Heart left ventricle (tissue), 16 donors: Measurements from ENCODE around the gene GADD45A. TPM values are rescaled to one million over a fixed set of nuclear protein-coding genes. Genes with fewer than 3 reads are reported as not detected.
A peak's percentile ranks its signal among the peaks of the same experiment; 100 is the strongest.

Experiments
- ATAC-seq, 4 donors: fragments of 200-7000 bp; cut with Tn5 transposase; one replicate each; pipeline ENCODE4 v1.9.1; 2020 to 2022; ENCODE audit warnings: moderate library complexity in 4 of 4, mild to moderate bottlenecking in 3 of 4, moderate number of reproducible peaks in 1 of 4
- DNase-seq, 5 donors: peaks; one replicate each; pipeline ENCODE4 v3.0.0-alpha.2; 2020
- H3K27ac ChIP-seq, 12 donors: fragments of 200-600 bp; sonication (generic) in 4 of 12; one replicate each; pipeline versions ENCODE4 v1.5.0 to v1.8.0; 2016 to 2022; ENCODE audit warnings: mild to moderate bottlenecking in 2 of 12
- H3K27me3 ChIP-seq, 9 donors: fragments of 200-600 bp; sonication (generic) in 2 of 9; one replicate each; pipeline versions ENCODE4 v1.5.1 to v1.8.0; 2016 to 2022; ENCODE audit warnings: mild to moderate bottlenecking in 3 of 9
- H3K36me3 ChIP-seq, 9 donors: fragments of 200-600 bp; sonication (generic) in 2 of 9; one replicate each; pipeline versions ENCODE4 v1.5.0 to v1.8.0; 2018 to 2022; ENCODE audit warnings: mild to moderate bottlenecking in 2 of 9
- H3K4me1 ChIP-seq, 12 donors: fragments of 200-600 bp; sonication (generic) in 4 of 12; one replicate each; pipeline versions ENCODE4 v1.5.0 to v1.8.0; 2016 to 2022; ENCODE audit warnings: mild to moderate bottlenecking in 3 of 12
- H3K4me3 ChIP-seq, 12 donors: fragments of 200-600 bp; sonication (generic) in 4 of 12; one replicate each; pipeline versions ENCODE4 v1.5.0 to v1.8.0; 2017 to 2022; ENCODE audit warnings: mild to moderate bottlenecking in 9 of 12, moderate library complexity in 4 of 12
- H3K9me3 ChIP-seq, 12 donors: fragments of 200-600 bp; sonication (generic) in 4 of 12; one replicate each; pipeline versions ENCODE4 v1.5.0 to v1.8.0; 2016 to 2022; ENCODE audit warnings: mild to moderate bottlenecking in 1 of 12
- POLR2A ChIP-seq, 2 donors: fragments of 450-650 bp; IDR thresholded peaks; one replicate each; pipeline ENCODE4 v1.6.1; 2017; ENCODE audit warnings: antibody characterized with exemption in 2 of 2, mild to moderate bottlenecking in 2 of 2, moderate library complexity in 2 of 2
- WGBS, 4 donors: extraction: QIAGEN DNeasy Blood & Tissue Kit in 2 of 4; methylation state at CpG; one replicate each; pipeline versions ENCODE4 v1.1.5 to v1.1.7; 2013 to 2018; 5-methylcytosine and 5-hydroxymethylcytosine counted together
- intact Hi-C, 10 donors: fragments of 100-400 bp; cut with DNase I; formaldehyde crosslinking; loops; one replicate each; pipeline versions ENCODE4 v1.11.1 to v1.14.2; 2022
- polyA plus RNA-seq, 2 donors: library from polyadenylated mRNA; stranded (reverse); fragments of 200-250 nt; gene quantifications; one replicate each; pipeline ENCODE4 v1.2.3, GENCODE V29; 2013
- total RNA-seq, 9 donors: library from RNA; depleted of rRNA in 2 of 9; stranded (reverse); fragments of >200 nt in 2 of 9; fragmentation: NEBNext Ultra II Directional in 3 of 9; extraction: Animal tissue kit (Norgen Biotek cat#: 25700) in 3 of 9; gene quantifications; one replicate each; pipeline versions ENCODE4 v1.1.0 to v1.2.4, GENCODE V29; 2016 to 2023
- TF ChIP-seq, protein P1 (sequence below), 12 donors: fragments of 200-600 bp; sonication (generic) in 4 of 12; IDR thresholded peaks; one replicate each; pipeline versions ENCODE4 v1.5.0 to v1.8.0; 2018 to 2022; ENCODE audit warnings: antibody characterized with exemption in 12 of 12, mild to moderate bottlenecking in 5 of 12
- donor health status: ischemic (EF 13 %, LVEDD 7.1; RV severe dilation, severe dysfunction).
- donor health status: healthy with polysubstance abuse.
- donor health status: DM: no; HTN: yes; CAD: no.
- donor health status: DM: no; HTN: no; CAD: no.
- donor health status: ischemic (EF 25% LVEDD 6.9; RV normal size, moderate dysfunction).
- donor health status: ischemic (EF 25% LVEDD 5.7; RV mildly dilated, moderate dysfunction).
- donor health status: healthy.
- donor health status: DM: yes; HTN: yes; CAD: no.
- donor health status: ischemic (EF 35%, LVEDD 5.7; RV mildly dilated, moderate dysfunction).
- donor health status: nonischemic (EF 11% LVEDD 7.7; RV severe dilation, severe dysfunction).
- donor health status: DM: yes; HTN: yes; CAD: no.
- donor health status: PGD.
- donor health status: ischemic (EF 29% LVEDD 5.4; RV normal size, mild dysfunction).
- donor health status: nonischemic (EF 23%, LVEDD 6.1; RV moderate dilation, normal function).

GADD45A gene
- total and polyA plus RNA-seq, 11 donors, result 26.5 to 119 (median 45.8) TPM

DNA sequence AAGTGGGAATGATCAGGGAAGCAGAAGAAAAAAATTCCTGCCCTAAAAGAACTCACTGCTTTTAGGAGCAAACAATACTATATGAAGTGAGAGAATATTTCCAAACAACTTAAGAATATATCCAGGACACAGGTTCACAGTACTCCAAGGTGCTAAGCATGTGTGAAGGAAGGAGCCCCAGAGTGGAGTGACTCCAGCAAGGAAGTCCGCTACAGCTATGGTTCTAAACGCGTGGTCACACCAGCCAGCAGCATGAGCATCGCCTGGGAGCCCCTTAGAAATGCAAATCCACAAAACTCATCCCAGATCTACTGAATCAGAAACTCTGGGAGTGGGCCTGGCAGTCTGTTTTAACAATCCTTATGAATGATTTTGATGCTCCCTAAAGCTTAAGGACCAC lies 36.1 kb downstream of the GADD45A start:
- DNase-seq, result no peak
- WGBS, 4 donors, result 92 to 99% (median 93%) methylated on average over 4 of the region's 4 CpGs
- TF ChIP-seq, protein P1, sequence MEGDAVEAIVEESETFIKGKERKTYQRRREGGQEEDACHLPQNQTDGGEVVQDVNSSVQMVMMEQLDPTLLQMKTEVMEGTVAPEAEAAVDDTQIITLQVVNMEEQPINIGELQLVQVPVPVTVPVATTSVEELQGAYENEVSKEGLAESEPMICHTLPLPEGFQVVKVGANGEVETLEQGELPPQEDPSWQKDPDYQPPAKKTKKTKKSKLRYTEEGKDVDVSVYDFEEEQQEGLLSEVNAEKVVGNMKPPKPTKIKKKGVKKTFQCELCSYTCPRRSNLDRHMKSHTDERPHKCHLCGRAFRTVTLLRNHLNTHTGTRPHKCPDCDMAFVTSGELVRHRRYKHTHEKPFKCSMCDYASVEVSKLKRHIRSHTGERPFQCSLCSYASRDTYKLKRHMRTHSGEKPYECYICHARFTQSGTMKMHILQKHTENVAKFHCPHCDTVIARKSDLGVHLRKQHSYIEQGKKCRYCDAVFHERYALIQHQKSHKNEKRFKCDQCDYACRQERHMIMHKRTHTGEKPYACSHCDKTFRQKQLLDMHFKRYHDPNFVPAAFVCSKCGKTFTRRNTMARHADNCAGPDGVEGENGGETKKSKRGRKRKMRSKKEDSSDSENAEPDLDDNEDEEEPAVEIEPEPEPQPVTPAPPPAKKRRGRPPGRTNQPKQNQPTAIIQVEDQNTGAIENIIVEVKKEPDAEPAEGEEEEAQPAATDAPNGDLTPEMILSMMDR (IDR thresholded peaks at IDR 0.05), result no peak
- no peak for TF ChIP-seq POLR2A (IDR thresholded peaks at IDR 0.05)
- no peak overlapping the region for H3K27ac ChIP-seq
- peaks cover 11 to 69% (median 39%) of the 10 kb centered on the region in 12 donors for H3K4me1 ChIP-seq
- no peaks in the 10 kb centered on the region for H3K27me3 ChIP-seq
- H3K36me3 ChIP-seq, result no peaks in the 10 kb centered on the region
- no peaks in the 10 kb centered on the region for H3K9me3 ChIP-seq
- H3K4me3 ChIP-seq, result no peak overlapping the region
- ATAC-seq, result no peak
- intact Hi-C loops, result loop anchor here in 6 of 10 donors (5.0 kb wide), 1 partner anchor 34 kb away; the partner anchor contains the start of gene GADD45A (in 6 of the 6)

DNA sequence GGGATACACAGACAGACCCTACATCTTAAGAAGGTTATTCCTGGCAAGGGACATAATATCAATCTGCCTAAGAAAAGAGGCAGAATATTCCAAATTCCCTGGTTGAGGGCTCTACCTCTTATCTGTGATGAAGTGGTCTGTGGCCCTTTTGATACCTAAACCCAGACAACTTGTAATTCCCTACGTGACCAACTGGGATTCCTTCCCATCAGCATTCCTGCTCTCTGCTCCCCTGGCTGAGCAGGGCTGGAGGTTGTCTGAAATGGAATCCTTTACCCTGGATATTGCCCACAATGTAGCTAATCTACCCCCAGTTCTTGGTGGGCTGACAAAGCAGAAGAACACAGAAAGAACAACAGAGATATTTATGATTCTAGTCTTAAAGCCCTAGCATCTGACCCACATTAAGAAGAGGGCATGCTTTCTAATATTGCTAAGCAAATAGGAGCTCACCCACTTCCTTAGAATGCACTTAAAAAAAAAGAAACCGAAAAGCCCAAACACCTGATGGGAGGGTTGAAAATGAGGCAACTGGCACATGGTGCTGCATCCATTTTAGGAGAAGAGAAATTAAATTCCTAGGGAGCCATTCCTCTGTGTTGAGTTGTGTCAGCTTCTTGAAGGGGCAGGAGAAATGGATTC lies 36.8 kb downstream of the GADD45A start:
- TF ChIP-seq, protein P1 (IDR thresholded peaks at IDR 0.05), result no peak
- TF ChIP-seq POLR2A (IDR thresholded peaks at IDR 0.05), result no peak
- peaks cover 11 to 66% (median 39%) of the 10 kb centered on the region in 12 donors for H3K4me1 ChIP-seq
- H3K9me3 ChIP-seq, result no peaks in the 10 kb centered on the region
- no peak overlapping the region for H3K4me3 ChIP-seq
- ATAC-seq (no peak), DNase-seq (no peak)
- WGBS, 4 donors, result 76 to 84% (median 80%) methylated on average over 2 of the region's 2 CpGs
- intact Hi-C loops, result loop anchor here in 6 of 10 donors (5.0 kb wide), 1 partner anchor 34 kb away; the partner anchor contains the start of gene GADD45A (in 6 of the 6)
- H3K36me3 ChIP-seq, result no peaks in the 10 kb centered on the region
- peak overlapping the region in 2 of 12 donors; percentile 7 to 56 for H3K27ac ChIP-seq
- H3K27me3 ChIP-seq, result no peaks in the 10 kb centered on the region

DNA sequence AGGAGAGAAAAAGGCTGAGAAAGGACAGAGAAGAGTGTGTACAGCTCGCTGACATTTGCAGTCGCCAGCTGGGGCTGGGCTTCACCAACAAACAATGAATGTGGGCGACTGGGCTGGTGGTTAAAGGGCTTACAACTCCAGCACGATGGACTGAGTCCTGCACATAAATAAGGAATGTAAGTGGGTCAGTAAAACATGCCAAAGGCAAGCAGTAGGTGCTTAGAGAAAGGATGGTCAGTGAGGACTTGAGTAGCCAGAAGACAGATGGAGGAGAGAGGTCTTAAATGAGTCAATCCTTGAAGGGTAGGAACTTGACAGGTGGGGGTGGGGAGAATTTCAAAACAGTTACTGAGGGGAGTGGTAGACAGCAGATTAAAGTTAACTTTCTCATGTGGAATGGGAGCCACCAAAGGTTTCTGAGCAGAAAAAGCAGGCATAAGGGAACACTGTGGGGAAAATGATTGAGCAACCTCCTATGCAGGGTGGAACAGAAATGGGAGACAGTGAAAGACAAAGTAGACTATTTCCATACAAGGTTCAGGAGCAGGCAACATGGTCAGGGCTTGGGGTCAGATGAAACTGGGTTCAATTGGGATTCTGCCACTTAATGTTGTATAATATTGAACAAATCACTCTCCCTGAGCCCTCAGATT lies 37.4 kb downstream of the GADD45A start:
- Histone ChIP-seq H3K4me1 (peaks cover 11 to 61% (median 39%) of the 10 kb centered on the region in 12 donors), H3K9me3 (no peaks in the 10 kb centered on the region), H3K4me3 (no peak overlapping the region), H3K36me3 (no peaks in the 10 kb centered on the region), H3K27ac (peak overlapping the region in 4 of 12 donors; percentile 36 to 74 (median 60)), H3K27me3 (no peaks in the 10 kb centered on the region)
- intact Hi-C loops, result loop anchor here in 6 of 10 donors (5.0 kb wide), 1 partner anchor 35 kb away; the partner anchor contains the start of gene GADD45A (in 6 of the 6)
- 85 to 87% (median 86%) methylated on average over 4 of the region's 4 CpGs for WGBS, 4 donors
- TF ChIP-seq, protein P1 (IDR thresholded peaks at IDR 0.05), result no peak
- no peak for TF ChIP-seq POLR2A (IDR thresholded peaks at IDR 0.05)
- no peak for DNase-seq
- ATAC-seq, result peak in 1 of 4 donors; percentile 9

DNA sequence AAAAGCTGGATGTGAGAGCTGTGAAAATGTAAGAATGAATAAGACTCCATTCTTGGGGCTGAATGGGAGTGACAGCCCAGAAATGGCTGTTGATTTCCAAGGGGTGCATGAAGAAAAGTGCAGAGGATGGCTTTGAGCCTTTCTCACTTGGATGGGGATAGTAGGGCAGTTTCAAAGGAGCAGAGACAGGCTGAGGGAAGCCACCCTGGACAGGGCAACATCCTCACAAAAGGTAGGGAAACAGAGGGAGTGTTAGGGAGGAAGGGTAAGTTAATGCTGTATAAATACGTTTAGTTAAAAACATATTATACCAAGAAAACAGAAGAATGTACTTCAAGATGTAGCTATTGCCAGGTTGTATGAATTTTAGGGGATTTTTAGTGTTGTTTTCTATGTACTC lies 38.1 kb downstream of the GADD45A start:
- ATAC-seq (no peak), DNase-seq (no peak)
- intact Hi-C loops, result loop anchor here in 6 of 10 donors (5.0 kb wide), 1 partner anchor 36 kb away; the partner anchor contains the start of gene GADD45A (in 6 of the 6)
- WGBS, 4 donors, result 56 to 71% (median 68%) methylated on average over 1 of the region's 1 CpG
- Histone ChIP-seq H3K4me3 (no peak overlapping the region), H3K27ac (peak overlapping the region in 11 of 12 donors; percentile 26 to 74 (median 63)), H3K27me3 (no peaks in the 10 kb centered on the region), H3K4me1 (peaks cover 11 to 55% (median 35%) of the 10 kb centered on the region in 12 donors), H3K36me3 (no peaks in the 10 kb centered on the region), H3K9me3 (no peaks in the 10 kb centered on the region)
- no peak for TF ChIP-seq POLR2A (IDR thresholded peaks at IDR 0.05)
- TF ChIP-seq, protein P1 (IDR thresholded peaks at IDR 0.05), result no peak
